Endothelial cell of umbilical vein (primary cell): ENCODE data around the gene CPSF3. TPM values are rescaled to one million over a fixed set of nuclear protein-coding genes. Genes with fewer than 3 reads are reported as not detected.

Experiments
- BruUV-seq: library from RNA; stranded (reverse); fragments of 400-500 nt; replicated peaks from 2 replicates; lab custom pipeline; 2021; lab: Mats Ljungman, UMichigan
- CTCF ChIA-PET: fragments of 300-600, 350-600 bp; sonication (Branson Sonifier 250); formaldehyde crosslinking; loops from one replicate; lab custom pipeline; 2021; ENCODE audit warnings: antibody characterized with exemption, inconsistent platforms; lab: Charles Lee
- POLR2A ChIA-PET: fragments of 300-600, 350-600 bp; sonication (Branson Sonifier 250); formaldehyde crosslinking; loops from one replicate; lab custom pipeline; 2021; ENCODE audit warnings: antibody characterized with exemption, inconsistent platforms; lab: Charles Lee
- DNase-seq: peaks from one replicate; pipeline ENCODE4 v3.0.0-alpha.2; 2011; ENCODE audit warnings: low read depth, low spot score
- FAIRE-seq: peaks from 2 replicates; lab custom pipeline; 2011; peaks lifted over from hg19 to GRCh38; lab: Jason Lieb, UNC
- H2AFZ ChIP-seq: 2 replicates; pipeline ENCODE4 v1.6.0; 2012; ENCODE audit warnings: low read depth, low read length, control low read depth, inconsistent platforms
- H3K27ac ChIP-seq: 2 replicates; pipeline ENCODE4 v1.5.1; 2011; ENCODE audit warnings: low read depth, mild to moderate bottlenecking, control low read depth, low read length, moderate library complexity; ENCODE audit not compliant: insufficient read depth
- H3K27me3 ChIP-seq, 2 experiments: 2 replicates each; pipeline versions ENCODE4 v1.6.0 to v1.6.1; 2011; ENCODE audit warnings: low read length in 2 of 2, mixed read lengths in 1 of 2; ENCODE audit not compliant: control insufficient read depth in 2 of 2, insufficient read depth in 2 of 2
- H3K36me3 ChIP-seq, 2 experiments: 2 replicates in 1 of 2; 3 replicates in 1 of 2; pipeline ENCODE4 v1.5.1; 2011; ENCODE audit warnings: low read length in 2 of 2, mild to moderate bottlenecking in 1 of 2, moderate library complexity in 1 of 2; ENCODE audit not compliant: control insufficient read depth in 2 of 2, insufficient read depth in 2 of 2; ENCODE audit errors: extremely low read depth in 1 of 2
- H3K4me1 ChIP-seq: 3 replicates; pipeline ENCODE4 v1.5.1; 2011; ENCODE audit warnings: mild to moderate bottlenecking, low read length; ENCODE audit not compliant: control insufficient read depth, insufficient read depth; ENCODE audit errors: extremely low read depth
- H3K4me2 ChIP-seq: 2 replicates; pipeline ENCODE4 v1.6.1; 2011; ENCODE audit warnings: low read length, control low read depth, mixed read lengths; ENCODE audit not compliant: insufficient read depth
- H3K4me3 ChIP-seq, 3 experiments: fragments of 200-600 bp in 1 of 3; sonication (generic), shearing (Covaris generic) in 1 of 3; replicated peaks in 1 of 3; 2 replicates each; pipeline ENCODE4 v1.5.1; 2011 to 2016; ENCODE audit warnings: control low read depth in 3 of 3, low read length in 3 of 3, mild to moderate bottlenecking in 2 of 3, inconsistent platforms in 1 of 3, low read depth in 1 of 3, moderate library complexity in 1 of 3; ENCODE audit not compliant: insufficient read depth in 1 of 3
- H3K79me2 ChIP-seq: 2 replicates; pipeline ENCODE4 v1.6.0; 2012; ENCODE audit warnings: low read length, inconsistent platforms; ENCODE audit not compliant: control insufficient read depth, insufficient read depth
- H3K9ac ChIP-seq: replicated peaks from 2 replicates; pipeline ENCODE3; 2011; ENCODE audit warnings: low read length, control low read depth; ENCODE audit not compliant: insufficient read depth; ENCODE audit errors: extremely low read depth
- H3K9me1 ChIP-seq: replicated peaks from 3 replicates; pipeline ENCODE4 v1.6.0; 2011; ENCODE audit warnings: mild to moderate bottlenecking, low read length; ENCODE audit not compliant: control insufficient read depth, insufficient read depth; ENCODE audit errors: extremely low read depth
- H3K9me3 ChIP-seq: replicated peaks from 2 replicates; pipeline ENCODE4 v1.5.1; 2012; ENCODE audit warnings: low read length, inconsistent platforms; ENCODE audit not compliant: control insufficient read depth, insufficient read depth
- H4K20me1 ChIP-seq: replicated peaks from 2 replicates; pipeline ENCODE3; 2011; ENCODE audit warnings: mild to moderate bottlenecking, low read length; ENCODE audit not compliant: control insufficient read depth, insufficient read depth; ENCODE audit errors: extremely low read depth
- EZH2 ChIP-seq: IDR thresholded peaks from 2 replicates; pipeline ENCODE4 v1.6.1; 2012; ENCODE audit warnings: borderline replicate concordance, low read depth, mild to moderate bottlenecking, moderate library complexity, low read length, inconsistent platforms; ENCODE audit not compliant: severe bottlenecking
- FOS ChIP-seq: IDR thresholded peaks from 2 replicates; pipeline ENCODE4 v1.6.1; 2011; ENCODE audit warnings: mild to moderate bottlenecking, low read length, moderate library complexity, borderline replicate concordance; ENCODE audit not compliant: insufficient read depth
- GATA2 ChIP-seq: IDR thresholded peaks from 2 replicates; pipeline ENCODE4 v1.7.0; 2011; ENCODE audit warnings: low read depth, mild to moderate bottlenecking, moderate library complexity, mixed read lengths, low read length; ENCODE audit not compliant: insufficient read length, insufficient read depth
- JUN ChIP-seq: IDR thresholded peaks from 2 replicates; pipeline ENCODE4 v1.6.1; 2011; ENCODE audit warnings: borderline replicate concordance, low read depth; ENCODE audit not compliant: insufficient read length, insufficient read depth
- MYC ChIP-seq: IDR thresholded peaks from one replicate; pipeline ENCODE4 v1.6.1; 2011; ENCODE audit warnings: mild to moderate bottlenecking, low read depth, low read length
- POLR2A ChIP-seq: IDR thresholded peaks from 2 replicates; pipeline ENCODE4 v1.6.1; 2012; ENCODE audit warnings: low read depth, mild to moderate bottlenecking, control low read depth, low read length
- POLR2AphosphoS5 ChIP-seq: IDR thresholded peaks from 2 replicates; pipeline ENCODE4 v1.6.1; 2012; ENCODE audit warnings: low read depth, mild to moderate bottlenecking, control low read depth, low read length, moderate library complexity; ENCODE audit not compliant: insufficient read depth
- dilution Hi-C: fragments of 300-500 bp; cut with MboI; formaldehyde crosslinking; loops from one replicate; pipeline ENCODE4 v1.15.0; 2019; ENCODE audit warnings: low sequenced_read_pairs; ENCODE audit not compliant: extremely low pct_ligation_motif_present
- intact Hi-C: fragments of 100-400 bp; cut with micrococcal nuclease; formaldehyde crosslinking; loops from one replicate; pipeline ENCODE4 v1.10.0; 2022
- polyA plus RNA-seq, 4 experiments: library from polyadenylated mRNA; depleted of rRNA in 3 of 4; stranded (reverse) in 3 of 4; unstranded in 1 of 4; fragments of >200 nt; gene quantifications; 2 replicates each; pipeline versions ENCODE4 v1.2.1 to v1.2.3, GENCODE V29; 2011 to 2012; ENCODE audit warnings: missing spikeins in 1 of 4
- total RNA-seq: library from RNA; stranded (reverse); gene quantifications from 2 replicates; pipeline ENCODE4 v1.2.3, GENCODE V29; 2021
- TF ChIP-seq, protein P1 (sequence below): IDR thresholded peaks from 2 replicates; pipeline ENCODE4 v1.6.1; 2011; ENCODE audit not compliant: insufficient read depth, insufficient read length
- TF ChIP-seq, protein P2 (sequence below), 2 donors: IDR thresholded peaks; 1 replicate in 1 of 2; 2 replicates in 1 of 2; pipeline ENCODE4 v1.5.1; 2011; ENCODE audit warnings: low read length in 2 of 2, mild to moderate bottlenecking in 2 of 2, moderate library complexity in 2 of 2, control low read depth in 1 of 2, inconsistent platforms in 1 of 2, low read depth in 1 of 2; ENCODE audit not compliant: insufficient read depth in 1 of 2; ENCODE audit errors: extremely low read depth in 1 of 2

CPSF3 gene
- total and polyA plus RNA-seq, 2 donors (not counting 3 experiments of a cell fraction or from before 2014, with no cell fraction given): 13.7 to 35.6 TPM

DNA sequence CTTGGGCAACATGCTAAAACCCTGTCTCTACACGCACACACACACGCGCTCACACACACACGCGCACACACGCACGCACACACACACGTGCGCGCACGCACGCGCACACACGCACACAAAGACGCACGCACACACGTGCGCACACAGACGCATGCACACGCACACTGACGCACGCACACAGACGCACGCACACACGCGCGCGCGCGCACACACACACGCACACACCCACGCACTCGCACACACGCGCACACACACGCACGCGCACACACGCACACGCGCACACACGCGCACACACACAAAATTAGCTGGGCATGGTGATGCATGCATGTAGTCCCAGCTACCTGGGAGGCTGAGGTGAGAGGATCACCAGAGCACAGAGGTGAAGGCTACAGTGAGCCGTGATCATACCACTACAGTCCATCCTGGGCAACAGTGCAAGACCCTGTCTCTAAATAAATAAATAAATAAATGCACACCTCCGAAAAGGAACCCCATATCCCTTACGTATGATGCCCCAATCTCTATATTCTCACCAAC lies 42.8 kb downstream of the CPSF3 start:
- Histone ChIP-seq H3K9me3 (no peaks in the 10 kb centered on the region), H3K4me3 (no peak overlapping the region), H3K9me1 (no peaks in the 10 kb centered on the region), H3K27me3 (no peaks in the 10 kb centered on the region), H4K20me1 (no peaks in the 10 kb centered on the region), H3K36me3 (peaks cover 0 to 3% of the 10 kb centered on the region in 2 experiments), H3K4me2 (no peak overlapping the region), H3K9ac (no peak overlapping the region), H2AFZ (no peak overlapping the region), H3K79me2 (no peaks in the 10 kb centered on the region), H3K4me1 (no peaks in the 10 kb centered on the region), H3K27ac (no peak overlapping the region)
- DNase-seq (no peak), FAIRE-seq (no peak)
- no TSS peak for BruUV-seq
- TF ChIP-seq JUN (no peak), MYC (no peak), POLR2AphosphoS5 (no peak), POLR2A (no peak), GATA2 (no peak), EZH2 (no peak), FOS (no peak)
- TF ChIP-seq, protein P1, sequence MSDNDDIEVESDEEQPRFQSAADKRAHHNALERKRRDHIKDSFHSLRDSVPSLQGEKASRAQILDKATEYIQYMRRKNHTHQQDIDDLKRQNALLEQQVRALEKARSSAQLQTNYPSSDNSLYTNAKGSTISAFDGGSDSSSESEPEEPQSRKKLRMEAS: no peak
- TF ChIP-seq, protein P2, sequence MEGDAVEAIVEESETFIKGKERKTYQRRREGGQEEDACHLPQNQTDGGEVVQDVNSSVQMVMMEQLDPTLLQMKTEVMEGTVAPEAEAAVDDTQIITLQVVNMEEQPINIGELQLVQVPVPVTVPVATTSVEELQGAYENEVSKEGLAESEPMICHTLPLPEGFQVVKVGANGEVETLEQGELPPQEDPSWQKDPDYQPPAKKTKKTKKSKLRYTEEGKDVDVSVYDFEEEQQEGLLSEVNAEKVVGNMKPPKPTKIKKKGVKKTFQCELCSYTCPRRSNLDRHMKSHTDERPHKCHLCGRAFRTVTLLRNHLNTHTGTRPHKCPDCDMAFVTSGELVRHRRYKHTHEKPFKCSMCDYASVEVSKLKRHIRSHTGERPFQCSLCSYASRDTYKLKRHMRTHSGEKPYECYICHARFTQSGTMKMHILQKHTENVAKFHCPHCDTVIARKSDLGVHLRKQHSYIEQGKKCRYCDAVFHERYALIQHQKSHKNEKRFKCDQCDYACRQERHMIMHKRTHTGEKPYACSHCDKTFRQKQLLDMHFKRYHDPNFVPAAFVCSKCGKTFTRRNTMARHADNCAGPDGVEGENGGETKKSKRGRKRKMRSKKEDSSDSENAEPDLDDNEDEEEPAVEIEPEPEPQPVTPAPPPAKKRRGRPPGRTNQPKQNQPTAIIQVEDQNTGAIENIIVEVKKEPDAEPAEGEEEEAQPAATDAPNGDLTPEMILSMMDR (IDR thresholded peaks at IDR 0.05; ENCODE audit: extremely low read depth in 1 of 2, insufficient read depth in 1 of 2, low read depth in 1 of 2, low read length in 2 of 2): no peak
- ChIA-PET CTCF (no interaction called here), POLR2A (no interaction called here)
- intact Hi-C loops: no loop called here
- dilution Hi-C loops: no loop called here
